Testis (tissue), 3 donors: ENCODE results near the gene HAUS2. TPM values are rescaled to one million over a fixed set of nuclear protein-coding genes. Genes with fewer than 3 reads are reported as not detected.

Source experiments
- DNase-seq: peaks from one replicate; pipeline ENCODE4 v3.0.0-alpha.2; 2019
- H3K27ac ChIP-seq, 2 donors: fragments of 200-600 bp; sonication (generic); one replicate each; pipeline ENCODE4 v1.5.1; 2019
- H3K27me3 ChIP-seq: fragments of 200-600 bp; sonication (generic); one replicate; pipeline ENCODE4 v1.5.1; 2019
- H3K36me3 ChIP-seq: fragments of 200-600 bp; sonication (generic); one replicate; pipeline ENCODE4 v1.5.1; 2017; ENCODE audit warnings: low read depth; ENCODE audit errors: missing control alignments
- H3K4me1 ChIP-seq: fragments of 200-600 bp; sonication (generic); one replicate; pipeline ENCODE4 v1.5.1; 2019
- H3K4me3 ChIP-seq, 2 donors: fragments of 200-600 bp; sonication (generic); one replicate each; pipeline ENCODE4 v1.5.1; 2017 to 2019
- H3K9me3 ChIP-seq: fragments of 200-600 bp; sonication (generic); one replicate; pipeline ENCODE4 v1.5.1; 2017
- CTCF ChIP-seq, 3 experiments: fragments of 450-650 bp in 2 of 3; fragments of 200-600 bp in 1 of 3; sonication (generic) in 1 of 3; IDR thresholded peaks; one replicate each; pipeline ENCODE4 v1.5.1; 2016 to 2019; ENCODE audit warnings: antibody characterized with exemption in 3 of 3, mild to moderate bottlenecking in 2 of 3, moderate library complexity in 1 of 3
- POLR2A ChIP-seq: fragments of 450-650 bp; IDR thresholded peaks from one replicate; pipeline ENCODE4 v1.6.1; 2017; ENCODE audit warnings: antibody characterized with exemption, mild to moderate bottlenecking, moderate library complexity
- WGBS, 2 donors: methylation state at CpG; one replicate each; pipeline ENCODE4 v1.1.5; 2018; 5-methylcytosine and 5-hydroxymethylcytosine counted together
- intact Hi-C: fragments of 100-400 bp; cut with DNase I; formaldehyde crosslinking; loops from one replicate; pipeline ENCODE4 v1.15.1; 2023; ENCODE audit warnings: low total_unique reads
- polyA plus RNA-seq: library from polyadenylated mRNA; stranded (reverse); fragments of 350-450 nt; fragmentation: Illumina TruSeq; extraction: RNeasy Lipid Tissue Mini Kit (QIAGEN cat#74804); gene quantifications from one replicate; pipeline ENCODE4 v1.2.3, GENCODE V29; 2014; ENCODE audit warnings: low read depth, low replicate concordance; ENCODE audit not compliant: insufficient read depth
- total RNA-seq, 2 donors: library from RNA; depleted of rRNA; stranded (reverse); fragments of >200 nt; gene quantifications; one replicate each; pipeline ENCODE4 v1.2.3, GENCODE V29; 2016

HAUS2 gene
- total and polyA plus RNA-seq, 3 donors from 2014 or later = 21.5 to 33.5 (median 24.4) TPM

DNA sequence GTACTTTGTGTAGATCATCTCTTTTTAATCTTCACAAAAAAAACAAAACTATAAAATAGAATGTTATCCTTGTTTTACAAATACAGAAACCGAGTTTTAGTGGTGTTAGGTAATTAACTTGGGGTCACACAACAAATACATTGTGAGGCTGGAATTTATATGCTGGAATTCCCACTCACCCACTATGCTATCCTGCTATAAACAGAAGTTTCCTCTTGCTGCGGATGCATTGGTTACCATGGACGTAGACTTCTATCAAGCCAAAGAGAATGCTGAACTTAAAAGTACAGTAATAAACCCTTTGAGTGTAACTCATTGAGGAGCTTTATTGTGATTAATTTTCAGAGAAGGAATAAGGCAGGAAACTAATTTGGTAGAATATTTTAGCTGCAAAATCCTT is 44.0 kb upstream of the HAUS2 start:
- H3K27me3 ChIP-seq = no peaks in the 10 kb centered on the region
- no peak overlapping the region for H3K4me3 ChIP-seq
- no peak for TF ChIP-seq POLR2A
- TF ChIP-seq CTCF (IDR thresholded peaks at IDR 0.05) = no peak
- intact Hi-C loops = no loop called here
- peaks cover 52% of the 10 kb centered on the region for H3K4me1 ChIP-seq
- no peaks in the 10 kb centered on the region for H3K36me3 ChIP-seq
- no peak for DNase-seq
- H3K27ac ChIP-seq = peak overlapping the region; percentile 2 to 12
- H3K9me3 ChIP-seq = no peaks in the 10 kb centered on the region
- 57 to 71% methylated on average over 3 of the region's 3 CpGs for WGBS, 2 donors

- no peaks in the 10 kb centered on the region for H3K9me3 ChIP-seq
- intact Hi-C loops = no loop called here
- H3K4me3 ChIP-seq = no peak overlapping the region
- no peaks in the 10 kb centered on the region for H3K27me3 ChIP-seq
- H3K27ac ChIP-seq = peak overlapping the region; percentile 62 to 76
- H3K36me3 ChIP-seq = no peaks in the 10 kb centered on the region
- TF ChIP-seq POLR2A = no peak
- no peak for TF ChIP-seq CTCF (IDR thresholded peaks at IDR 0.05)
- 50 to 69% methylated on average over 4 of the region's 4 CpGs for WGBS, 2 donors
- no peak for DNase-seq
- H3K4me1 ChIP-seq = peaks cover 42% of the 10 kb centered on the region
Observed at GRCh38 chr15:42507514-42507913, 41.1 kb upstream of the HAUS2 start.

GRCh38 chr15:42508263-42508690 is 40.4 kb upstream of the HAUS2 start:
- Histone ChIP-seq H3K4me3 (no peak overlapping the region), H3K4me1 (peaks cover 42% of the 10 kb centered on the region), H3K36me3 (no peaks in the 10 kb centered on the region), H3K9me3 (no peaks in the 10 kb centered on the region), H3K27ac (peak overlapping the region; percentile 62 to 76), H3K27me3 (no peaks in the 10 kb centered on the region)
- TF ChIP-seq CTCF (IDR thresholded peaks at IDR 0.05) (no peak), POLR2A (no peak)
- intact Hi-C loops = no loop called here
- peak; percentile 78 for DNase-seq
- 24 to 34% methylated on average over 9 of the region's 9 CpGs for WGBS, 2 donors

DNA sequence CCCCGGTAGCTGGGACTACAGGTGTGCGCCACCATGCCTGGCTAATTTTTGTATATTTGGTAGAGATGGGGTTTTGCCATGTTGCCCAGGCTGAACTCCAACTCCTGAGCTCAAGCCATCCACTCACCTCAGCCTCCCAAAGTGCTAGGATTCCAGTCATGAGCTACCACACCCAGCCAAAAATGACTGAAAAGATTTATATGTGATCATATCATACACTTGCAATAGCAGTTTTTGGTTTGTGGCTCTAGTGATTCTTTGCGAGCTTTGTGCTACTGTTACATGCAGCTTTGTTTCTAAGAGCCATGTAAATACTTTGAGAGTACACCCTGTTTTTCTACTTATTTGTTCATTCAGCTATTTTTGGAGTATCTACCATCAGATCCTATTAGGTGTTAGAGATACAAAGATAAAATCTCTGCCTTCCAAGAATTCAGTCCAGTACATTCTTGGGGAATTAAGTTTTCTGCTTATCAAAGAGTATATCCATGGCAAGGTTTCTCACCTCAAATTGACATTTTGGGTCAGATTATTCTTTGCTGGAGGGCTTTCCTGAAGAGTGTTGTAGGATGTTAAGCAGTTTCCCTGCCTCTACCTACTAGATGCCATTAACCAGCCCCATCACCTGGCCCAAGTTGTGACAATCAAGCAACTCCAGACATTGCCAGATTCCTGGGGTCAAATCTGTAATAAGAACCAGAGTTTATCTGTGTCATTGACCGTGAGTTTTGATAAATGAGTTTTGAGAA is 38.2 kb upstream of the HAUS2 start:
- Histone ChIP-seq H3K9me3 (no peaks in the 10 kb centered on the region), H3K4me1 (peaks cover 36% of the 10 kb centered on the region), H3K4me3 (no peak overlapping the region), H3K27me3 (no peaks in the 10 kb centered on the region), H3K27ac (peak overlapping the region; percentile 49 to 84), H3K36me3 (no peaks in the 10 kb centered on the region)
- TF ChIP-seq CTCF (IDR thresholded peaks at IDR 0.05) (no peak), POLR2A (no peak)
- WGBS, 2 donors = 70 to 75% methylated on average over 4 of the region's 4 CpGs
- intact Hi-C loops = no loop called here
- DNase-seq = no peak

DNA sequence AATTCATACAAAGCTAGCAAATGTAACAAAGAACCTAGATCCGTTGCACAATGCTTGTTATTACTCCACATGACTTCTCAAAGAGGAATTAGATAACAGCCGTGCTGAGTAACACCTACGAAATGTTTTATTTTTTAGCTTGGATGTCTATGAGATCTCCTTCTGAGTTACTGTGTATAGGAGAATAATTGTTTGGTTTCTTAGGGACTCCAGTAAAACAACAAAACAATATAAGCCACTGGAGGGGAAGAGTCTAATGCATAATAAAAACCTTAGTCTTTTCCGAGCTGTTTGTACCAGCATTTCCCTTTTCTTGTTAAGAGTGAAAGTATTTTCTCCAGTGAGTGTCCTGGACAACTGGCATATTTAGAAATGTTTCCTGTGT is 37.6 kb upstream of the HAUS2 start:
- intact Hi-C loops = no loop called here
- Histone ChIP-seq H3K36me3 (no peaks in the 10 kb centered on the region), H3K27me3 (no peaks in the 10 kb centered on the region), H3K4me3 (no peak overlapping the region), H3K27ac (peak overlapping the region; percentile 49 to 84), H3K4me1 (peaks cover 33% of the 10 kb centered on the region), H3K9me3 (no peaks in the 10 kb centered on the region)
- WGBS, 2 donors = 30 to 32% methylated on average over 4 of the region's 4 CpGs
- TF ChIP-seq POLR2A = no peak
- TF ChIP-seq CTCF (IDR thresholded peaks at IDR 0.05) = no peak
- no peak for DNase-seq
